Upper lobe of left lung (tissue), 4 donors: ENCODE measurements around the gene KLHL17.

Source experiments
- CTCF ChIP-seq, 6 experiments: fragments of 450-650 bp in 4 of 6; fragments of 200-600 bp in 2 of 6; sonication (generic) in 2 of 6; IDR thresholded peaks; one replicate each; pipeline ENCODE4 v1.5.1; 2016 to 2019; ENCODE audit warnings: antibody characterized with exemption in 6 of 6
- POLR2A ChIP-seq, 4 donors: fragments of 450-650 bp; IDR thresholded peaks; one replicate each; pipeline ENCODE4 v1.5.1; 2016 to 2017; ENCODE audit warnings: antibody characterized with exemption in 4 of 4, mild to moderate bottlenecking in 2 of 4

GRCh38 chr1:951364-951763, 9.0 kb upstream of the KLHL17 start:
- TF ChIP-seq CTCF (IDR thresholded peaks at IDR 0.05) (no peak), POLR2A (IDR thresholded peaks at IDR 0.05) (no peak)
